Measurements from ENCODE around the gene WASHC2A.
"Not testable (repeated sequence)": the region's sequence is repeated elsewhere in the genome, so short reads cannot be mapped to it uniquely, and the experiment has no call there.

Gene WASHC2A

GRCh38 chr10:50075139-50075538 lies 7.4 kb downstream of the WASHC2A start:
- DNase-seq = not testable (repeated sequence)

GRCh38 chr10:50075544-50075943 lies 7.8 kb downstream of the WASHC2A start:
- not testable (repeated sequence) for DNase-seq

- DNase-seq = not testable (repeated sequence)
These were observed 23.6 kb downstream of the WASHC2A start for GRCh38 chr10:50091304-50091703.

- DNase-seq = not testable (repeated sequence)
These were observed 25.2 kb downstream of the WASHC2A start for GRCh38 chr10:50092928-50093327.

- not testable (repeated sequence) for DNase-seq
These were observed 26.9 kb downstream of the WASHC2A start for GRCh38 chr10:50094630-50095029.

- DNase-seq = not testable (repeated sequence)
These were observed 27.6 kb downstream of the WASHC2A start for GRCh38 chr10:50095402-50095801.

- not testable (repeated sequence) for DNase-seq
These were observed 29.0 kb downstream of the WASHC2A start for GRCh38 chr10:50096722-50097121.

- not testable (repeated sequence) for DNase-seq
These were observed 30.9 kb downstream of the WASHC2A start for GRCh38 chr10:50098645-50099044.

- DNase-seq = not testable (repeated sequence)
These were observed 33.4 kb downstream of the WASHC2A start for GRCh38 chr10:50101139-50101582.

- not testable (repeated sequence) for DNase-seq
These were observed 34.0 kb downstream of the WASHC2A start for GRCh38 chr10:50101747-50102146.

- DNase-seq = not testable (repeated sequence)
These were observed 34.5 kb downstream of the WASHC2A start for GRCh38 chr10:50102267-50102666.

- DNase-seq = not testable (repeated sequence)
These were observed 41.4 kb downstream of the WASHC2A start for GRCh38 chr10:50108999-50109698.

- not testable (repeated sequence) for DNase-seq
These were observed 44.8 kb downstream of the WASHC2A start for GRCh38 chr10:50112419-50113112.

- not testable (repeated sequence) for DNase-seq
These were observed 59.0 kb downstream of the WASHC2A start for GRCh38 chr10:50126765-50127164.

GRCh38 chr10:50127770-50128292 lies 60.1 kb downstream of the WASHC2A start:
- DNase-seq = not testable (repeated sequence)

- not testable (repeated sequence) for DNase-seq
These were observed 63.7 kb downstream of the WASHC2A start for GRCh38 chr10:50131245-50131965.

GRCh38 chr10:50132322-50132721 lies 64.6 kb downstream of the WASHC2A start:
- not testable (repeated sequence) for DNase-seq

GRCh38 chr10:50132841-50133240 lies 65.1 kb downstream of the WASHC2A start:
- DNase-seq = not testable (repeated sequence)

- not testable (repeated sequence) for DNase-seq
These were observed 75.9 kb downstream of the WASHC2A start for GRCh38 chr10:50143512-50144174.

- DNase-seq = not testable (repeated sequence)
These were observed 77.8 kb downstream of the WASHC2A start for GRCh38 chr10:50145575-50145974.

GRCh38 chr10:50152792-50153272 lies 85.1 kb downstream of the WASHC2A start:
- no peak for DNase-seq

- DNase-seq = not testable (repeated sequence)
These were observed 90.1 kb downstream of the WASHC2A start for GRCh38 chr10:50157868-50158267.

Measured in NCI-H446 treated with DMSO at 0.1 percent for 48 hours (cell line).